ENCODE data around the gene SERGEF.

SERGEF gene

DNA sequence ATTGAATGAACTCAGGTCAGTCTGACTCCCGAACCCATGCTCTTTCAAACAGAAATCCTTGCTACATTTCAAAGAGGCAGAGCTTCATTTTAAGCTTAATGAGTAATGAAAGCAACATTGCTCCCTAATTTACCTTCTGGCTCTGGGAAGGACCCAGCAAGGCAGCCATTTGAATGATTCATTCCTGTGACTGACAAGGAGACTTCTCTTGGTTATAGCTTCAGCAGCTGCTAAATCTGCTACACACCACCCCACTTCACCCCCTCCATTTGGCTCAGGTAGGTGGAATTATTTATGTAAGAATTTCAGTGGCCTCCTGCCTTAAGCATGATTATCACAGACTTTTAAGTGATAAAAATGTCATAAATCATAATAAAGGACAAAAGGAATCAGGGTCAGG, 160.6 kb downstream of the SERGEF start:
- DNase-seq: peak; percentile 17

DNA sequence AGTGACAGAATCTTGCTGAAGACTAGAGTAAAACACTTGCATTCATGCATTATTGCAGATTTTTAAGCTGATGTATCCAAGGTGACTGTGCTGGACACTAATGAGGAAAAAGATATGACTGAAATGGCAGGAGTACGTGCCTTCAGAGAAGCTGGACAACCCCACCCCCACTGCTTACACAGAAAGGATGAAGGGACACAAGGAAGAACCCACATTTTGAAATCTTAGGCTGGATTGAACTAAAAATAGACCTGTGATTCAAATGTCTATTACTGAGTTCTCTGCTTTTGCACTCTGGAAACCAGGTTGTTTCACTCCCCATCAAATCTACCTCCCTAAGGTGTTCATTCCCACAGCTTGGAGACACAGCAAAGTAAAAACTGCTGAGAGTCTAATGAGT, 161.2 kb downstream of the SERGEF start:
- no peak for DNase-seq

DNA sequence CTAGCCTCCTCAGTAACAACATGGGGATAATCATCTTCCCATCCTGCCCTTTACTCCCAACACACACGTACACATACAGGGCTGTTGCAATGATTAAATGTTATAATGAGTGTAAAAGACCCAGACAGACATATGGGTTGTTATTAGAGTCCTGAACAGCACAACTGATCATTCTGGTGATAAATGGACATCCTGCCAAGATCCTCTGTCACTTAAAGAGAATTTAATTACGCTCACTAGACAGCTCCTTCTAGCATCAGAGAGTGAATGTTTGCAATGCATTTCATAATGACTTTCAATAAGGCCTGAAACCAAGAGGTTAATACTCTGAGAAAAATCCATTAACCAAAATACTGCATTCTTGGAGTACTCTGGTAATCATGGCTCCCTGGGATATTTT, 162.5 kb downstream of the SERGEF start:
- DNase-seq: peak; percentile 77

DNA sequence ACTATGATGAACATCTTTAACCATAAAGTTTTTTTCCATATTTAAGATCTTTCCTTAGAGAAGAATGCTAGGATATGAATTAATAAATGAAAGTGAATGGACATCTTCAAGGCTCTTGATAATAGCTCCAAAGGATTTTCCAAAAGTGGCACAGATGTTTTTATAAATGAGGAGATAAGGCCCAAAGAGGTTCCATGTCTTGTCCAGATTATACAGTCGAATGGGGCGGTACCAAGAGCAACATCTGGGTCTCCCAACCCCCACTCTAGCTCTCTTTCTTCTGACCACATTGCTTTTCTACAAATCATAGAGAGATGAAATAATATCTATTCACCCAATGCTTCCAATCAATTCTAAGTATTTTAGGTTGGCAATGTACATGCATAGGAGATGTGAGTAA, 164.1 kb downstream of the SERGEF start:
- no peak for DNase-seq

DNA sequence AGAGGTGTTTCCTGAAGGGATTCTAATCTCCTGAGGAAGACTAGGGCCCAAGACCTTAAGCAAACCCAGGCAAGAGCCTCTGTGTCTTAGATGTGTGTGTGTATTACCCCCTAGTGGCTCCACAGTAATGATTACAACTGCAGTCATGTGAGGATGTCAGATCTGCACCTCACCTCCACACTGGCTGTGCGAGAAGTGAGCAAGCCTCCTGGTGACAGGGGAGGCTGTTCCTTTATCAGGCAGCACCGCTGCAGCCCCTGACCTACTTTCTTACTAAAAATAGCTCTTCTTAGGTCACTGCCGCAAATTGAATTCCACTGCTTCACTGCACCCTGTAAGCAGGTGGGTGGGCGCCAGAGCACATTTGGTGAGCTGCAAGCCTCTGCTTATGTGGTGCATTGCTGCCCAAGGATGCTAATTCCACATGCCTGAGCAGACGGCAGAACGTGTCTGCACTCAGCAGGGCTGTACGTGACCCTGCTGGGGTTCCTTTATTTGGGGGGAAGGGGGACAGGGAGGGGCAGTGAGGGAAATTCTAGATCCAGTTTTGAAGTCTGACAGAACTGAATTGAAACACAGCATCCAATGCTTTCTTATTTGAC, 165.9 kb downstream of the SERGEF start:
- DNase-seq: peak; percentile 66

DNA sequence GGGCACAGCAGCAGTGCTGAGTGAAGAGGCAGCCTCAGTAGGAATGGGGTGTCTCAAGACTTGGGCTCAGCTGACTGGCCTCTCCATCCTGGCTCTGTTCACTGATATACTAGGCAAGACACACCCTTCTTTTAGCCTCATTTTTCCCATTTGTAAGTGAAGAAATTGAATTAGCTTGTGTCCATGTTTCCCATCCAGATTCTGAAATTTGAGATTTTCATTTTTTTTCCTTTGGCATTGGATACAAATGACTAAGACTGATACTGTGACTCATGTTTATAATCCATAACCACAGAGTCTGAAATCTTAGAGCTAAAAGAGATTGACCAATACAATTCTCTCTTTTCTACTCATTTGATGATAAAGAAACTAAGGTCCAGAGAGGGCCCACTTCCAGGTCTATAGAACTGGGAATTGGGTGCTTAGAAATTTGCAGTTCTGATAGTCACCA, 167.4 kb downstream of the SERGEF start:
- DNase-seq: no peak

DNA sequence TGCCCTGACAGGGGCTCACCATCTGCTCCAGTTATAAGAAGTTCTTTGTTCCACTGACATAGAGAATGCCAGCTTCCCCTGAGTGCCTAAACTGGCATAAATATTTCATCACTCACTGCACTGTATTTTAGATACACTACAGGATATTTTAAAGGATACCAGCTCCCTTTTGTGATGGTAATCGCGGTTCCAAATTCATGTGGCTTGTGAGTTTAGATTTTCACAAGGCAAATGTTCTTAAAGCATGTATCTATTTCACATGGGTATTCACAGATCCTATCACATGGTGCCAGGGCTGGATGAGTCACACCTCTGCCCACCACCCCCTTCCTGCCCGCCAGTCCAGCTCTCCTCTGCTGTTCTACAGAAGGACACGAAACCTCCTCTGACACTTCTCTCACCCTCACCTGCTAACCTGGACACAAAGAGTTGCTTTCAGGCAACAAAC, 172.7 kb downstream of the SERGEF start:
- DNase-seq: peak; percentile 82

DNA sequence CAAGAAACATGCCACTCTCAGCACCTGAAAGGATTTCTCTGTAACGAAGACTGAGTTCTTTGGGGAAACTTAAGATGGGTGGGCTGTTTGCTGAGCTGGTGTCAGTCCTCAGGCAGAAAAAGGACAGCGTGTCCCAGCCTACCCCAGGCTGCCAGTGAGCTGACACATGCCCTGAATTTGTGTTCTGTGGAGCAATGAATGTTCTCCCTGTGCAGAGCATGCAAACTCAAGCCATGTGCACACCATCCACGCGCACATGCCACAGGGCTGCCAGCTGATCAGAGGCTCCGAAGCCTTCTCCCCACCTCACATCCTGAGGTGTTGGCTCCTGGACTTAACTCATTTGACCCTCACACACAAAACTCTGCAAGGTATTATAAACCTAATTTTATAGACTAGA, 173.4 kb downstream of the SERGEF start:
- DNase-seq: peak; percentile 57

DNA sequence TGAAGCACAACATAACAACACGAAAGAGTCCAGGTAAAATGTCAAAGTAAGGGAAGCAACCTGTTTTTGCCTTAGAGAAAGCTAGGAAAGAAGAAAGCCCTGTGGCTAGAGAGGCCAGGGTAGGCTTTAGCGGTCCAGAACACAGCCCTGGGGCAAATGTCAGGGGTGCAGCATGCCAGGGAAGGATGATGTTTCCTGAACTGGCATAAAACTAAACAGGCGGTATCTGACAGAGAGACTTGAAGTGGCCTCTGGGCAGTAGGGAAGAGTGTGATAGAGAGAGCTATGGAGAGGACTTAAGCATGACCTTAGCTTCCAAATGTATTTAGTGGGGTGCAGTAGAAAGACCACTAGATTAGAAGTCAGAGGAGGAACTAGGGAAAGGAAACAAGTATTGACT, 174.7 kb downstream of the SERGEF start:
- DNase-seq: no peak

DNA sequence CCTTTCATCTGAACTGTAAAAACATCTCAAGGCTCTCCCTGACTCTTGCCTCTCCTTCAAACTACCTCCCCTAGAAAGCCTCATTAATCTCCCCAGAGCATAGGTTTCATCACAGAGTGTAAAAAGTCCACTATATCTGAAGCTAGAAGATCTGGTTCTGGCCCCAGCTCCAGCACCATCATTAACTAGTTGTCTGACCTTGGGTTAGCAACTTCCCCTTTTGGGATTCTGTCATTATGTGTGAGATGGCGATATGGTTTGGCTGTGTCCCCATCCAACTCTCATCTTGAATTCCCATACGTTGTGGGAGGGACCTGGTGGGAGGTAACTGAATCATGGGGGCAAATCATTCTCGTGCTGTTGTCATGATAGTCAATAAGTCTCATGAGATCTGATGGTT, 181.0 kb downstream of the SERGEF start:
- no peak for DNase-seq

DNA sequence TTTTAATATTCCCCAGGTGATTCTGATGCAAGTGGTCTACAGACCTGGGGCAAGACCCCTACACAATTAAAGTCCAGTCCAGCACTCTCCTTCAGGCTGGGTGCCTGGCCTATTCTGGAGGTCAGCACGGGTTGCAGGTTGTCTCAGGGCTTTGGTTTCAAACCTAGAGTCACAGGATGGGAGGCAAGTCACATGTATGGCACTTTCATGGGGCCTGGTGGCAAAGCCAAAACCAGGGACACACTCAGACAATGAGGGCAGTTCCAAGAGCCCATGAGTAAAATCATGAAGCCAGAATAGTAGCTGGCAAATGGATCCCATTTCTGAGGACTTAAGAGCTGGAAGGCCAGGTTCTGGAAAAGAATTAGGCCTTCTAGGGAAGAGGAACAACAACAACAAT, 181.6 kb downstream of the SERGEF start:
- no peak for DNase-seq

DNA sequence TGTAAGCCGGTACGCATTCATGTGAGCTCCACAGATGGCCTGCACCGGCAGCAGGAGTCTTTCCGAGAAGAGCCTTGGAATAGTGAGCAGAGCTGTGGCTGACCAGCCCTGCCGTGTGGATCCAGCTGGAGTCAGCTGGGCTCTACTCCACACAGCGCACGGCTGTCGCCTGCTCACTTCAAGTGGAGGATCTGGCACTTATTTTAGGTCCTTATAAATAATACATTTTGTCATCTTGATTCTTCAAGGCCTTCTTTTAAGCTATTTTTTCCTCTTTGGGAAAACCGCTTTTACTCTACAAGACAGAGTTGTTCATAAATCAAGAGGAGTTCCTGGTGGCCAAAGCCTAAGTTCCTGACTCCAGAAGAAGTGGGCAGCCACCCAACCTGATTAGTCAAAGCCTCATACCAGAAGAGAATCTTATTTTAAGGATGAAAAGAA, 184.5 kb downstream of the SERGEF start:
- DNase-seq: no peak

DNA sequence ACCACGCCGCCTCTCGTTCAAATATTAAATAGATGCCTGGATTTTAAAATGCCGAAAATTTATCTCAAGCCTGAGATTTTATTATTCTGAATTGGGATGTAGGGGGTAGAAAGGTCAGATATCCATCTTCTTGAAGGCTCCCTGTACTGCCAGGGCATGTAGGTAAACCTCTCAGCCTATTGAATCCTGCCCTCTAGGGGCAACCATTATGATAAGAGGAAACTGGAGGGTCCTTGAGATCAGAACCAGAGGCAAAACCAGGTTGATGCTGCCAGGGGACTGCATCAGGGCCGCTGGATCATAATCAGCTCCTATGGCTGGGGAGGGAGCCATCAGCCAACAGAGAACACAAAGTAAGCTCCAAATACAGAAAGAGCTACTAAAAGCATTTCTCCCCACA, 185.8 kb downstream of the SERGEF start:
- peak; percentile 70 for DNase-seq

DNA sequence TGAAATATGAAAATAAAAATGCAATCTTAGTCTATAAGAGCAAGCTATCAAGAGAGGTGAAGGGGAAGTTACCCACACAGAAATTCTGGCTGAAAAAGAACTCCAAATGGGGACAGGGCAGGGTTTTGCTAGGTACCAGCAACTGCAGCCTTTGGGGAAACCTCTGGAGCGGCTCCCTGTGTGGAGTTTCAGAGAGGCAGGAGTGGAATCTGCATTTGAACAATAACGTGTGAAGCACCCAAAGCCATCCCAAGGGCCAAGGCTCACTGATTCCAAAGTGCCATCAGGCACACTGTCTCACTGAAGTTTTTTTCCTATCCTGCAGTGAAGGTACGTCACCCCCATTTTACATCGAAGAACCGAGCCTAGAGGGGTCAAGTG, 190.5 kb downstream of the SERGEF start:
- DNase-seq: no peak

DNA sequence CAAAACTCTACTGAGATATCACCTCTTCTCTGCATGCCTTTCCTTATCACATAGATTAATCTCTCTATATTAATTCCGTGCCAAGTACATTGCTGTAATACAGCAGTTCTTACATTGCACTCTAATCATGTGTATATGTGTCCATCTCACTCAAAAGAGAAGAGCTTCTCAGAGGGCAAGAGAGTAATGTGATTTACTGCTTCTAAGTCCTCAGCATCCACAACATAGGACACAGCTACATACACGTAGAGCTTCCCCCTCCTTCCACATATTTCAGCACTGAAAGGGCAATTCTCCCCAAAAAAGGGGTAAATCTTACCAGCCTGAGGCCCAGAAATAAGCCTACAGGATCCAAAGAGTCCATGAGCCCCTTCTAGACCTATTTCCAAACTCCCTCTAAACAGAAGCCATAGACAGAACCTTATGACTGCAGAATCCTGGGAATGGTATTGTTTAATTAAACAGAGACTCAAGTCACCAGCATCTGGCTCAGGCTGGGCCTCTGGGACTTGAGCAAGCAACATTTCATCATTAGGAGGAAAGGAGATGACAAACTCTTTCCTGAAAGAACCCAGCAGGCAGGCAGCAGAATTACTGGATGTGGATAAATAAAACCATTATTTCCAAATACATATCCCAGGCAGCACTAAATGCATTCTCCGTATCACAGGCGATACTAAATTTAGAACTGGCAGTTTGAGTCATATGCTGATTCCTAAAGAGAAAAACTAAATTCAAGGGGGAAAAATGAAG, 191.0 kb downstream of the SERGEF start:
- DNase-seq: peak; percentile 30

DNA sequence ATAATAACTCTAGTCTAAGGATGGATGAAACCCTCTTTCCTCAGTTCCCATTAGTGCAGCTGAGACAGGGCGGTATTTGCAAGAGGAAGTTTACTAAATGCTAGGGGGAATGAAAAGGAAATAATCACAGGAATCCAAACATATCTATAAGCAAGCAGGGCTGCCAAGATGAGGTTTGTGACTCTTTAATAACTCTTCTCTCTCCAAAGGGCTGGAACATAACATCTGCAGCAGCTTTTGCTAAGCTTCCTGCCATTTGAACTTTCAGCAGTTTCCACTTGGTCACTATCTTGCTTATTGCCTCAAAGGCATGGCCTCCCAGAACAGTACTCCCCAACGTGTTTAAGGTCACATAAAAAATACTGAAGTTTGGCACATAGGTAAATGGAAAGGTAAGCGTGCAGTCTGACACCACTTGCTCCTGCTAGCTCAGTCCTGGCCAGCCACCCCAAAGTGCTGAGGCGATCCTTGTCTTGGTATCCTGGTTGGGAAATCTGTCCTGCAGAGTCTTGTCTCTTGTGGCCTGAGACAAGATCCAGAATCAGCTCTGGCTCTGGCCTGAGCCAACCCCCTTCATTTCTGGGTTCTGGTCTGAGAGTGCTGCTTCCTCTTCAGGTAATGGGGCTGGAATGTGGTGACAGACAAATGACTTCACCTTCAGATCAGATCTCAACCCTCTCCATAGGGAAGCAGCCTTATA, 196.5 kb downstream of the SERGEF start:
- DNase-seq: no peak

DNA sequence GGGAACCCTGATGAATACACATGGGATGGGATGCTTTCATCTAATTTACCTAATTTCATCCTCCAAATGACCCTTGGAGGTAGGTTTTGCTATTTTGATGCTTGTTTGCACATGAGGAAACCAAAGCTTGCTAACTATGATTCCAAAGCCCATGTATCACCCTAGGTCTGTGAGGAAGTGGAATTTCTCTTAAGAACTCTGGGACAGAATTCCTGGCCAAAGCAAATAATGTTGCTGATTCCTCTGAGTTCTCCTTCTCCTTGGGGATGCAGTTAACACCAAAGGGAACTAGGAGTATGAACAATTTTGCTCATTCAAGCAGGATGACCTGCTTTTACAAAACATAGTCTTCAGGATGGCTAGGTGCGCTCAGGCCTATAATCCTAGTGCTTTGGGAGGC, 198.3 kb downstream of the SERGEF start:
- no peak for DNase-seq

DNA sequence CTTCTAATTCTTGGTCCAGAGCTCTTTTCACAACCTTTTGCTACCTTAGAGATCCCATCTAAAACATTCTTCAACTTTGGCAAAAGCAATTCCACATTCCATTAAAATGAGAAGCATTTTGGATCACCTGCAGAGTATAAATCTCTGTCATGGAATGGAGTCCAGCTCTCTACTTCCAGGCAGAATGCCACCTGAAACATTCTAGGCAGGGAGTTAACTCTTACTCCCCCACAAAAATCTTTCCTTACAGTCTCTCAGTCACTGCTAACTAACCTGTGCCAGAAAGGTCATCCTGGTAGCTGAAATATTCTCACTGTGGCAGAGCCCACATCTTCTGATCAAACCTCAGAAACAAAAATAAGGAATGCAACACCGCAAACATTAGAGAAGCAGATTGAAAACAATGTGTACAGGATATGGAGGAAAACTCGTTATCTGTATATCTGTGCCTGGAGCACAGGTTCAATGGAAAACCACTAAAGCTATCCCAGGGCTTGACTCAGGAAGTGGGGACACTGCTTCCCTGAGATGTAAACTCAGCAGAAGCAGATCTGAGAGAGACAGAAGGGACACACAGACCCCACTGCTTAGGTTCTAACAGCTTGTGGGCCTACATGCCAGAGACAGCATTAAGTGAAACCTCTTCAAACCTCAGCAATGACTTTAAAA, 199.3 kb downstream of the SERGEF start:
- peak; percentile 39 for DNase-seq

DNA sequence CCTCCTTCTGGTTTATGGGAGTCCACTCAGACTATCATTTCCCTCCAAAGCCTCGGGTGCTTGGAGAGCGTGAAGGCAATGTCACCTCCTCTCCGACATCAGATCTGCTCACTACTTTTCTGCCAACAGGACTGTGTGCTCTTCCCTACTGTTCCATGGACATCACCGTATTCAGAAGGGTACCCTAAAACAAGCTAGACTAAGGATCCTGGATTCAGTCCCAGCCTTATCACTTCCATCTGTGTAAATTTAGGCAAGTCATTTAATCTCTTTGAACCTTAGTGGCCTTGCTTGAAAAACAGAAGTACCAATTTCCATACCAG, 200.0 kb downstream of the SERGEF start:
- no peak for DNase-seq

DNA sequence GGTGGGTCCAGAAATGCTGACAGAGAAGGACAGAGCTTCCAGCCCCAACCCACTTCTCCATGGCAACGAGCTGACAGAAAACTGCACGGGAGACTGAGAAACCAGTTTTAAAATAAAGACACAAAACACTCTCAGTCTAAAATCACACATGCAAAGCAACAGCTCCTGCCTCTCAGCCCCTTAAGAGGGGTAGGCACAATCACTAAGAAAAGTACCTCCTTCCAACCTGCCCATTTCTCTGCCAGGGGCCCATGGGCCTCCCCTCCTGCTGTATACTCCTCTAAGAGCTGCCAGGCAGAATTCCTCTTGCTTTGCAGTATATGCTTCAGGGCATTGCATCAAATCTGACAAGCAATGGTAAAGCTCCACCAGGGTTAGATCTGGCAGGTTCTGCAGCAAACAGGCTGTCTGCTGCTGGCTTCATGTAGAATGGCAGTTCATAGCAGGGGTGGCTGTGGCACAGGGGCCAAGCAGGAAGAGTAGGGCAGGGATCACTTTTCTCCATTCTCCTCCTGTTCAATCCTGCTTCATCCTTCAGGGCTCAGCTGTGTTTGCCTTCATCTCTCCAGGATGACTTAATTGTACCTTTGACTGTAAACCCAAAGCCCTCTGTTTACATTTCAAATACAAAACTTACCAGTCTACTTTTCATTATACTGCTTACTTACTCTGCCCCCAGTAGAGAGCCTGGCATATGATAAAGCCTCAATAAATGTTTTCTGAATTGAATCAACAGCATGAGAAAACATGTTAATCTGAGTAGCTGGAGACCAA, 200.6 kb downstream of the SERGEF start:
- DNase-seq: peak; percentile 98

DNA sequence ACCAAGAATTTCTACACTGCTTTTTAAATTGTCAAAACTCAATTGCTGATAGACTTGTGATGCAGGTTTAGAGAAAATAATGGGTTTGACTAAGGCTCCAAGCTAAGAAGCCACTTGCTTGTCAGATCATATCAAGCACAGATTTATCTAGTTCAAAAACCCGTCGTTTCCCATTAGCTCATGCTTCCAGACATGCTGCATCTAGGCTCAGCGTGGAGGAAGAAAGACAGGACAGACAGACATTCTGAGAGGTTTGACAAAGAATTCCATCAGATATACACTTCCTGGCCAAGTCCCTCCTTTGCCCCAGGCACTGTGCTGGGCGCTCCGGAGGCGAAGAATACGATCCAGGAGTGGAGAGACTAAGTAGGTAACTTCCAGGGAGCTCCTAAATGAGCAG, 201.5 kb downstream of the SERGEF start:
- peak; percentile 38 for DNase-seq

DNA sequence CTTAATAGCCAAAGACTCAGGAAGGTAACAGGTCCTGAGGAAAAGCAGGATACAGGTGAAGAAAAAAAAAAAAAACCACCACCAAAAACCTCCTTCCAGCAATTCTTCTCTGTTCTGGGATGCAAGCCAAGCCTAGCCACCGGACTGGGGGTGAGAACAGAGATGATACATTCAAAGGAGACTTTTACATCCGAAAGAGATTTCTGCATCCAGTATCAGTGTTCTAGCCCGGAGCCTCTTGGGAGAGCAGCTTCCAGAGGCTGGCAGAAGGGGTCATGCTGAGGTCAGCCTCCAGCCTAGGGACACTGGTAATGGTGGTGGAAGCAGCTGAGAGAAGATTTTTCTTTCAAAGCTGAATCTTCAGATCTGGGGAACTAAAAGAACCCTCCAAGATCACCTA, 202.1 kb downstream of the SERGEF start:
- DNase-seq: peak; percentile 51

DNA sequence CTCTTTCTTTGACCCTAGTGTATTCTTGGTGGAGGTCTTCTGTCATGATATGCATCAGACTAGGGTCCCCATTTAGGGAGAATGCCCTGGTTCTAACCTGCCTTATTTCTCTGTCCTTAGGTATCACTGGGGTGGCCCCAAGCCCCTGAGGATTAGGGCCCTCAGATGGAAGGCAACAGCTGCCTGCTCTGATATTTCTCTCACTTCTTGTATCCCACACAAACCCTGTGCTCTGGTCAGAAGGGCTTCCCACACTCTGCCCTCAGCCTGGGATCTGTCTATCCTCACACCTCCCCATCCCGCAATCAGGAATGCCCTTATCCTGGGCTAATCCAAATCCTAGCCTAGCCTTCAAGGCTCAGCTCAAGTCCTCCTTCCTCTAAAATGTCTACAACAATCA, 202.8 kb downstream of the SERGEF start:
- no peak for DNase-seq
